Astrocyte (in vitro differentiated cells and primary cell): ENCODE measurements around the gene TOR1A. TPM values are rescaled to one million over a fixed set of nuclear protein-coding genes. Genes with fewer than 3 reads are reported as not detected.
A peak's percentile ranks its signal among the peaks of the same experiment; 100 is the strongest.

Experiments
- DNase-seq: peaks from one replicate; pipeline ENCODE4 v3.0.0-alpha.2; 2010; ENCODE audit warnings: low read depth
- FAIRE-seq: peaks from 2 replicates; lab custom pipeline; 2011; peaks lifted over from hg19 to GRCh38; lab: Jason Lieb, UNC
- H2AFZ ChIP-seq: 2 replicates; pipeline ENCODE4 v1.6.0; 2012; ENCODE audit warnings: low read depth, low read length, inconsistent platforms
- H3K27ac ChIP-seq: 2 replicates; pipeline ENCODE4 v1.5.1; 2011; ENCODE audit warnings: low read depth, low read length, inconsistent platforms
- H3K27me3 ChIP-seq: 2 replicates; pipeline ENCODE4 v1.6.0; 2011; ENCODE audit warnings: low read length, inconsistent platforms; ENCODE audit not compliant: insufficient read depth
- H3K36me3 ChIP-seq: 2 replicates; pipeline ENCODE4 v1.5.1; 2011; ENCODE audit warnings: low read length, inconsistent platforms; ENCODE audit not compliant: insufficient read depth
- H3K4me1 ChIP-seq: 2 replicates; pipeline ENCODE4 v1.5.1; 2011; ENCODE audit warnings: low read length, inconsistent platforms; ENCODE audit not compliant: insufficient read depth
- H3K4me2 ChIP-seq: 2 replicates; pipeline ENCODE4 v1.6.0; 2012; ENCODE audit warnings: low read length, inconsistent platforms
- H3K4me3 ChIP-seq: 2 replicates; pipeline ENCODE4 v1.5.1; 2011; ENCODE audit warnings: low read depth, mild to moderate bottlenecking, low read length, inconsistent platforms; ENCODE audit not compliant: insufficient read depth
- H3K79me2 ChIP-seq: 2 replicates; pipeline ENCODE4 v1.6.0; 2012; ENCODE audit warnings: mild to moderate bottlenecking, low read length, inconsistent platforms; ENCODE audit not compliant: insufficient read depth
- H3K9ac ChIP-seq: 2 replicates; pipeline ENCODE4 v1.6.0; 2012; ENCODE audit warnings: mild to moderate bottlenecking, low read length, inconsistent platforms
- H3K9me3 ChIP-seq: 2 replicates; pipeline ENCODE4 v1.5.1; 2012; ENCODE audit warnings: low read depth, mild to moderate bottlenecking, low read length, inconsistent platforms; ENCODE audit not compliant: insufficient read depth
- H4K20me1 ChIP-seq: 2 replicates; pipeline ENCODE4 v1.6.0; 2012; ENCODE audit warnings: low read length, inconsistent platforms; ENCODE audit not compliant: insufficient read depth
- H3K27ac Mint-ChIP-seq: one replicate; pipeline ENCODE4 v1.8.0; 2021; ENCODE audit warnings: mild to moderate bottlenecking, mixed read lengths; ENCODE audit not compliant: unreplicated experiment
- H3K27me3 Mint-ChIP-seq: one replicate; pipeline ENCODE4 v1.8.0; 2021; ENCODE audit warnings: low read depth, mixed read lengths; ENCODE audit not compliant: unreplicated experiment
- H3K36me3 Mint-ChIP-seq: one replicate; pipeline ENCODE4 v1.8.0; 2021; ENCODE audit warnings: low read depth, mixed read lengths; ENCODE audit not compliant: unreplicated experiment
- H3K4me1 Mint-ChIP-seq: one replicate; pipeline ENCODE4 v1.8.0; 2021; ENCODE audit warnings: low read depth, mixed read lengths; ENCODE audit not compliant: unreplicated experiment
- H3K4me3 Mint-ChIP-seq: one replicate; pipeline ENCODE4 v1.8.0; 2021; ENCODE audit warnings: mild to moderate bottlenecking, moderate library complexity, mixed read lengths; ENCODE audit not compliant: unreplicated experiment
- H3K9me3 Mint-ChIP-seq: one replicate; pipeline ENCODE4 v1.8.0; 2021; ENCODE audit warnings: mild to moderate bottlenecking, mixed read lengths; ENCODE audit not compliant: unreplicated experiment
- EZH2 ChIP-seq: IDR thresholded peaks from 2 replicates; pipeline ENCODE4 v1.6.1; 2012; ENCODE audit warnings: mild to moderate bottlenecking, low read length, inconsistent platforms; ENCODE audit not compliant: insufficient read depth
- microRNA-seq: library from miRNA; unstranded; fragments of <30 nt; microRNA quantifications from one replicate; pipeline ENCODE4 v1.2.0, GENCODE V29; 2020
- total RNA-seq: library from RNA; stranded (reverse); gene quantifications from 2 replicates; pipeline ENCODE4 v1.2.1, GENCODE V29; 2021
- TF ChIP-seq, protein P1 (sequence below): IDR thresholded peaks from 2 replicates; pipeline ENCODE4 v1.5.1; 2011; ENCODE audit warnings: low read depth, mild to moderate bottlenecking, inconsistent platforms, low read length, moderate library complexity; ENCODE audit not compliant: insufficient read depth

TOR1A gene
- total RNA-seq, 1 donor from 2014 or later: 65.3 TPM

DNA sequence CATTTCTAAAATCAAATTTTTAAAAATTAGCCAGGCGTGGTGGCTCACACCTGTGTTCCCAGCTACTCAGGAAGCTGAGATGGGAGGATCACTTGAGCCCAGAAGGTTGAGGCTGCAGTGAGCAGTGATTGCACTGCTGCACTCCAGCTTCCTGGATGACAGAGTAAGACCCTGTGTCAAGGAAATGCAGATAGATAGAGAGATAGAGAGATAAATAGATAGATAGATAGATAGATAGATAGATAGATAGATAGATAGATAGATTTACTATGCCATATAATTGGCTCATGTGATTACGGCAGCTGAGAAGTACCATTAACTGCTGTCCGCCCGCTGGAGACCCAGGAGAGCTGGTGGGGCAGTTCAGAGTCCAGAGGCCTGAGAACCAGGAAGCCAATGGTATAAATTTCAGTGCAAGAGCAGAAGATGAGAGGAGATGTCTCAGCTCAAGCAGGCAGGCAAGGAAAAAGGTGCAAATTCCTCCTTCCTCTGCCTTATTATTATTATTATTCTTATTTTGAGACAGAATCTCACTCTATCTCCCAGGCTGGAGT, 58.1 kb downstream of the TOR1A start:
- H3K27me3 ChIP-seq: no peaks in the 10 kb centered on the region
- H3K27me3 Mint-ChIP-seq: peaks cover 21% of the 10 kb centered on the region
- no peak overlapping the region for H3K4me3 ChIP-seq
- H3K4me2 ChIP-seq: no peak overlapping the region
- no peak overlapping the region for H3K27ac ChIP-seq
- H3K79me2 ChIP-seq: no peaks in the 10 kb centered on the region
- FAIRE-seq: no peak
- H3K9me3 ChIP-seq: no peaks in the 10 kb centered on the region
- no peaks in the 10 kb centered on the region for H3K36me3 ChIP-seq
- no peak overlapping the region for H3K9ac ChIP-seq
- no peak overlapping the region for H2AFZ ChIP-seq
- no peak for TF ChIP-seq EZH2
- TF ChIP-seq, protein P1, sequence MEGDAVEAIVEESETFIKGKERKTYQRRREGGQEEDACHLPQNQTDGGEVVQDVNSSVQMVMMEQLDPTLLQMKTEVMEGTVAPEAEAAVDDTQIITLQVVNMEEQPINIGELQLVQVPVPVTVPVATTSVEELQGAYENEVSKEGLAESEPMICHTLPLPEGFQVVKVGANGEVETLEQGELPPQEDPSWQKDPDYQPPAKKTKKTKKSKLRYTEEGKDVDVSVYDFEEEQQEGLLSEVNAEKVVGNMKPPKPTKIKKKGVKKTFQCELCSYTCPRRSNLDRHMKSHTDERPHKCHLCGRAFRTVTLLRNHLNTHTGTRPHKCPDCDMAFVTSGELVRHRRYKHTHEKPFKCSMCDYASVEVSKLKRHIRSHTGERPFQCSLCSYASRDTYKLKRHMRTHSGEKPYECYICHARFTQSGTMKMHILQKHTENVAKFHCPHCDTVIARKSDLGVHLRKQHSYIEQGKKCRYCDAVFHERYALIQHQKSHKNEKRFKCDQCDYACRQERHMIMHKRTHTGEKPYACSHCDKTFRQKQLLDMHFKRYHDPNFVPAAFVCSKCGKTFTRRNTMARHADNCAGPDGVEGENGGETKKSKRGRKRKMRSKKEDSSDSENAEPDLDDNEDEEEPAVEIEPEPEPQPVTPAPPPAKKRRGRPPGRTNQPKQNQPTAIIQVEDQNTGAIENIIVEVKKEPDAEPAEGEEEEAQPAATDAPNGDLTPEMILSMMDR: no peak
- H3K9me3 Mint-ChIP-seq: no peaks in the 10 kb centered on the region
- H4K20me1 ChIP-seq: no peaks in the 10 kb centered on the region
- H3K27ac Mint-ChIP-seq: no peak overlapping the region
- peaks cover 3% of the 10 kb centered on the region for H3K4me1 Mint-ChIP-seq
- DNase-seq: no peak
- H3K36me3 Mint-ChIP-seq: no peaks in the 10 kb centered on the region
- H3K4me1 ChIP-seq: peaks cover 14% of the 10 kb centered on the region
- H3K4me3 Mint-ChIP-seq: no peak overlapping the region

DNA sequence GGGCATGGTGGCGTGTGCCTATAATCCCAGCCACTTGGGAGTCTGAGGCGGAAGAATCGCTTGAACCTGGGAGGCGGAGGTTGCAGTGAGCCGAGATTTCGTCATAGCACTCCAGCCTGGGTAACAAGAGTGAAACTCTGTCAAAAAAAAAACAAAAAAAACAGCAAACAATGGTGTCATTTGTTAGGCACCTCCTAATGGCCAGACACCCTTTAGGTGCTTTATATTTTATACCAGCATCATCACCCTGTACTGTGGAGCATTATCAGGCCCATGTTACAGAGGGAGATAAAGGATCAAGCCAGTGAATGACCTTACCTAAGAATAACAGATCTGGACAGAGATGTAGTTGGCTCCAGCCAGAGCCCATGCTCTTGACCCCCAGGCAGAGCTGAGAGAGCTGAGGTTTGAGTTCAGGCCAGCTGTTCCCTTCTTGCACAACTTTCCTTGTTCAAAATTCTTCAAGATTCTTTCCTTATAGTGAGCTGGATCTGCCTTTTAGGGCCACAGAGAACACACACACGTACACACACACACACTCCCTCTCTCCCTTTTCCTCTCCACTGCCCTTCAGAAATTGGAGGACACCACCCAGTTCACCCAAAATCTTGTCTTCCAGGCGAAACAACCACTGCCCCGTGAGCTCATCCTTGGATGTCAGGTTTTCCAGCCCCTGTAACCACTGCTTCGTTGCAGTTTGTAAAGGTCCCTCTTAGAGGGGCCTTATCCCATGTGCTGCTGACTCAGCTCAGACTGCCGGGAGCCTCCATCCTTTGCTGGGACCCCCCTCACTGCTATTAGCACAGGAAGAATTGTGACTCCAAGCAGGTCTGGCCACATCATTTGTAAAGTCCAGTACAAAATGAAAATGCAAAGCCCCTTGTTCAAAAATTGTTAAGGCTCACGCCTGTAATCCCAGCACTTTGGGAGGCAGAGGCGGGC, 60.7 kb downstream of the TOR1A start:
- peaks cover 14% of the 10 kb centered on the region for H3K4me1 ChIP-seq
- no peak overlapping the region for H3K27ac ChIP-seq
- Mint-ChIP-seq H3K9me3 (no peaks in the 10 kb centered on the region), H3K4me3 (no peak overlapping the region), H3K4me1 (peaks cover 5% of the 10 kb centered on the region), H3K27ac (no peak overlapping the region), H3K27me3 (peaks cover 15% of the 10 kb centered on the region), H3K36me3 (no peaks in the 10 kb centered on the region)
- FAIRE-seq: no peak
- H2AFZ ChIP-seq: no peak overlapping the region
- H4K20me1 ChIP-seq: no peaks in the 10 kb centered on the region
- H3K79me2 ChIP-seq: no peaks in the 10 kb centered on the region
- H3K9me3 ChIP-seq: no peaks in the 10 kb centered on the region
- peak overlapping the region; percentile 40 for H3K4me2 ChIP-seq
- no peaks in the 10 kb centered on the region for H3K36me3 ChIP-seq
- no peaks in the 10 kb centered on the region for H3K27me3 ChIP-seq
- no peak overlapping the region for H3K9ac ChIP-seq
- peak; percentile 52 for DNase-seq
- no peak for TF ChIP-seq EZH2
- TF ChIP-seq, protein P1: no peak
- H3K4me3 ChIP-seq: no peak overlapping the region

Small RNA genes within 50 kb of the gene (microRNA-seq; reads per million reads assigned to microRNA genes)
- 1.9 reads per million for gene MIR6855

Other genes with a start within 250 kb of the TOR1A start
- 0.41 TPM in 1 of 2 replicates, not detected in the other for gene C9orf50, start 203.0 kb downstream of the TOR1A start, total RNA-seq
- gene NTMT1, start 198.0 kb downstream of the TOR1A start, total RNA-seq: 54.0 and 55.1 TPM in 2 replicates
- 21.7 and 24.3 TPM in 2 replicates for gene ASB6, start 182.0 kb downstream of the TOR1A start, total RNA-seq
- gene PRRX2, start 158.5 kb downstream of the TOR1A start, total RNA-seq: not detected in 2 replicates
- 1.2 and 2.5 TPM in 2 replicates for gene PTGES, start 71.1 kb downstream of the TOR1A start, total RNA-seq
- gene TOR1B, start 21.0 kb downstream of the TOR1A start, total RNA-seq: 31.6 and 39.4 TPM in 2 replicates
- 37.8 and 38.0 TPM in 2 replicates for gene C9orf78, start 11.1 kb upstream of the TOR1A start, total RNA-seq
- gene USP20, start 11.3 kb upstream of the TOR1A start, total RNA-seq: 24.1 and 24.9 TPM in 2 replicates
- 60.9 and 63.5 TPM in 2 replicates for gene FNBP1, start 219.1 kb upstream of the TOR1A start, total RNA-seq
- gene GPR107, start 229.8 kb upstream of the TOR1A start, total RNA-seq: 58.7 and 62.3 TPM in 2 replicates